Measurements from ENCODE around the gene KAT8.
A peak's percentile ranks its signal among the peaks of the same experiment; 100 is the strongest.
"Not testable (repeated sequence)": the region's sequence is repeated elsewhere in the genome, so short reads cannot be mapped to it uniquely, and the experiment has no call there.

The KAT8 gene

GRCh38 chr16:31132303-31132979 lies 15.0 kb downstream of the KAT8 start:
- no peak for DNase-seq (ENCODE audit: low spot score)

- no peak for DNase-seq (ENCODE audit: low spot score)
These were observed 15.6 kb downstream of the KAT8 start for GRCh38 chr16:31133046-31133501.

- no peak for DNase-seq (ENCODE audit: low spot score)
These were observed 16.7 kb downstream of the KAT8 start for GRCh38 chr16:31134091-31134571.

GRCh38 chr16:31134625-31135534 lies 17.4 kb downstream of the KAT8 start:
- no peak for DNase-seq (ENCODE audit: low spot score)

- DNase-seq (ENCODE audit: low spot score): no peak
These were observed 18.2 kb downstream of the KAT8 start, which contains the start of gene PRSS8 for GRCh38 chr16:31135535-31136286. Gene PRSS8 (minus strand): TSS chr16:31135727. CDS start chr16:31135498, 229 bp downstream.

GRCh38 chr16:31136287-31136662 lies 18.8 kb downstream of the KAT8 start:
- no peak for DNase-seq (ENCODE audit: low spot score)

GRCh38 chr16:31136822-31137499 lies 19.5 kb downstream of the KAT8 start:
- not testable (repeated sequence) for DNase-seq (ENCODE audit: low spot score)

GRCh38 chr16:31138621-31139578 lies 21.4 kb downstream of the KAT8 start:
- DNase-seq (ENCODE audit: low spot score): no peak

GRCh38 chr16:31141071-31141469 lies 23.6 kb downstream of the KAT8 start:
- not testable (repeated sequence) for DNase-seq (ENCODE audit: low spot score)

GRCh38 chr16:31141489-31142108 lies 24.1 kb downstream of the KAT8 start:
- no peak for DNase-seq (ENCODE audit: low spot score)

GRCh38 chr16:31142109-31143010 lies 24.9 kb downstream of the KAT8 start:
- DNase-seq (ENCODE audit: low spot score): peak; percentile 100

- DNase-seq (ENCODE audit: low spot score): no peak
These were observed 25.7 kb downstream of the KAT8 start for GRCh38 chr16:31143011-31143693.

GRCh38 chr16:31143694-31144148 lies 26.3 kb downstream of the KAT8 start:
- no peak for DNase-seq (ENCODE audit: low spot score)

GRCh38 chr16:31144418-31144817 lies 27.0 kb downstream of the KAT8 start:
- not testable (repeated sequence) for DNase-seq (ENCODE audit: low spot score)

- no peak for DNase-seq (ENCODE audit: low spot score)
These were observed 28.0 kb downstream of the KAT8 start for GRCh38 chr16:31145398-31145990.

GRCh38 chr16:31147574-31147973 lies 30.1 kb downstream of the KAT8 start:
- DNase-seq (ENCODE audit: low spot score): no peak

- no peak for DNase-seq (ENCODE audit: low spot score)
These were observed 30.8 kb downstream of the KAT8 start for GRCh38 chr16:31148281-31148728.

GRCh38 chr16:31148896-31149295 lies 31.4 kb downstream of the KAT8 start:
- no peak for DNase-seq (ENCODE audit: low spot score)
